Peyer's patch (tissue), 4 donors: Measurements from ENCODE around the gene FLG. TPM values are rescaled to one million over a fixed set of nuclear protein-coding genes. Genes with fewer than 3 reads are reported as not detected.

Experiments used
- DNase-seq, 3 donors: peaks; one replicate each; pipeline ENCODE4 v3.0.0-alpha.2; 2017 to 2019
- H3K27ac ChIP-seq, 4 donors: fragments of 200-600 bp; sonication (generic); one replicate each; pipeline ENCODE4 v1.5.1; 2016 to 2019
- H3K27me3 ChIP-seq, 2 donors: fragments of 200-600 bp; sonication (generic); one replicate each; pipeline ENCODE4 v1.5.1; 2019
- H3K36me3 ChIP-seq, 3 donors: fragments of 200-600 bp; sonication (generic); one replicate each; pipeline ENCODE4 v1.5.1; 2016 to 2019
- H3K4me1 ChIP-seq, 4 donors: fragments of 200-600 bp; sonication (generic); one replicate each; pipeline ENCODE4 v1.5.1; 2016 to 2019
- H3K4me3 ChIP-seq, 4 donors: fragments of 200-600 bp; sonication (generic); 1 replicate in 3 of 4; 2 replicates in 1 of 4; pipeline ENCODE4 v1.5.1; 2016 to 2019; ENCODE audit warnings: mild to moderate bottlenecking in 1 of 4
- H3K9me3 ChIP-seq, 4 donors: fragments of 200-600 bp; sonication (generic); one replicate each; pipeline ENCODE4 v1.5.1; 2016 to 2019; ENCODE audit warnings: mild to moderate bottlenecking in 1 of 4
- POLR2A ChIP-seq, 2 donors: fragments of 450-650 bp; IDR thresholded peaks; one replicate each; pipeline ENCODE4 v1.5.1; 2017; ENCODE audit warnings: antibody characterized with exemption in 2 of 2, mild to moderate bottlenecking in 2 of 2, moderate library complexity in 2 of 2
- total RNA-seq, 4 donors: library from RNA; depleted of rRNA; stranded (reverse); fragments of >200 nt; gene quantifications; one replicate each; pipeline ENCODE4 v1.1.0, GENCODE V29; 2016
- TF ChIP-seq, protein P1 (sequence below), 6 experiments: fragments of 450-650 bp in 4 of 6; fragments of 200-600 bp in 2 of 6; sonication (generic) in 1 of 6; IDR thresholded peaks; one replicate each; pipeline ENCODE4 v1.5.1; 2017 to 2019; ENCODE audit warnings: antibody characterized with exemption in 6 of 6, mild to moderate bottlenecking in 3 of 6, moderate library complexity in 1 of 6

The FLG gene
- total RNA-seq, result under 1 TPM; under 0.01 to 0.83 (median 0.23) TPM

DNA sequence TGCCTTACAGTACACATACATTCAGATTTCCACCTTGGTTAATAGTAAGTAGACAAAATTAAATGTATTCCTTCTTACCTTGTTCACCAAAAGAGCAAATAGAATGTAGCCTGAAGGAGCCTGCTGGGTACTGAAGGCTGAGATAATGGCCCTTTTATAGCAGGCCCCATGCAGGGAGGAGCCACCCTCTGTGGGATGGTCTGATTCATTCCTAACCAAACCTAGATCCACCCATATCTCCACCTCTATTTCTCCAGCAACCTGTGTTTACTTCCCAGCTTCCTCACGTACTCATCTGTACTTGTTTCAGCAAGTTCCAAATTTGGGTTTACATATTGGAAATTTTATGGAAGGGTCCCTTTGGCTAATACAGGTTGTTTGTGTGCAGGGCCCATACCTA, at the start of gene FLG:
Gene FLG (minus strand): TSS at position 129 of the 400 bp plus-strand sequence. CDS start 9,783 bp downstream, outside the sequence.
- TF ChIP-seq, protein P1, sequence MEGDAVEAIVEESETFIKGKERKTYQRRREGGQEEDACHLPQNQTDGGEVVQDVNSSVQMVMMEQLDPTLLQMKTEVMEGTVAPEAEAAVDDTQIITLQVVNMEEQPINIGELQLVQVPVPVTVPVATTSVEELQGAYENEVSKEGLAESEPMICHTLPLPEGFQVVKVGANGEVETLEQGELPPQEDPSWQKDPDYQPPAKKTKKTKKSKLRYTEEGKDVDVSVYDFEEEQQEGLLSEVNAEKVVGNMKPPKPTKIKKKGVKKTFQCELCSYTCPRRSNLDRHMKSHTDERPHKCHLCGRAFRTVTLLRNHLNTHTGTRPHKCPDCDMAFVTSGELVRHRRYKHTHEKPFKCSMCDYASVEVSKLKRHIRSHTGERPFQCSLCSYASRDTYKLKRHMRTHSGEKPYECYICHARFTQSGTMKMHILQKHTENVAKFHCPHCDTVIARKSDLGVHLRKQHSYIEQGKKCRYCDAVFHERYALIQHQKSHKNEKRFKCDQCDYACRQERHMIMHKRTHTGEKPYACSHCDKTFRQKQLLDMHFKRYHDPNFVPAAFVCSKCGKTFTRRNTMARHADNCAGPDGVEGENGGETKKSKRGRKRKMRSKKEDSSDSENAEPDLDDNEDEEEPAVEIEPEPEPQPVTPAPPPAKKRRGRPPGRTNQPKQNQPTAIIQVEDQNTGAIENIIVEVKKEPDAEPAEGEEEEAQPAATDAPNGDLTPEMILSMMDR (IDR thresholded peaks at IDR 0.05), result no peak
- no peak for TF ChIP-seq POLR2A (IDR thresholded peaks at IDR 0.05)
- Histone ChIP-seq H3K27me3 (peaks cover 0 to 3% of the 10 kb centered on the region in 2 donors), H3K4me1 (no peaks in the 10 kb centered on the region), H3K36me3 (no peaks in the 10 kb centered on the region), H3K4me3 (no peak within 1 kb of the TSS), H3K9me3 (no peaks in the 10 kb centered on the region), H3K27ac (no peak within 1 kb of the TSS)
- DNase-seq, result no peak

DNA sequence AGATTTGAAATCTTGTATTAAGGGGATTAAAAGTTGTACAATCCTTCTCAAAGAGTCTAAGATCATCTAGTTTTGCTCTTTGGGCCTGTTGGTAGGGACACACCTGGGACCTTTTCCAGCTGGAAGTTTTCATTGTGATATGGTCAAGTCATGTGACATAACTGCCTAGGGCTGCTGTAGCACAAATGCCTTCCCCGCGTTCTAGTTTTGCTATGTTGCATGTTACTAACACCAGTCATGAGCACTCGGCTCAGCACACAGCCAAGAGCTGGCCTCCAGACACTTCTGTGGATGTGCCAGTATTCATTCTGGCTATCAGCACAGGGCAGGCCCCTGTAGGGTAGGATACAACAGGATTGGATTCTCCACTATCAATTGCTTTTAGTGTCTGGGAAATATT, 49.4 kb upstream of the FLG start:
- H3K27me3 ChIP-seq, result no peaks in the 10 kb centered on the region
- H3K4me3 ChIP-seq, result no peak overlapping the region
- no peaks in the 10 kb centered on the region for H3K36me3 ChIP-seq
- H3K9me3 ChIP-seq, result no peaks in the 10 kb centered on the region
- no peak for TF ChIP-seq POLR2A (IDR thresholded peaks at IDR 0.05)
- TF ChIP-seq, protein P1 (IDR thresholded peaks at IDR 0.05), result no peak
- no peaks in the 10 kb centered on the region for H3K4me1 ChIP-seq
- DNase-seq, result no peak
- no peak overlapping the region for H3K27ac ChIP-seq

DNA sequence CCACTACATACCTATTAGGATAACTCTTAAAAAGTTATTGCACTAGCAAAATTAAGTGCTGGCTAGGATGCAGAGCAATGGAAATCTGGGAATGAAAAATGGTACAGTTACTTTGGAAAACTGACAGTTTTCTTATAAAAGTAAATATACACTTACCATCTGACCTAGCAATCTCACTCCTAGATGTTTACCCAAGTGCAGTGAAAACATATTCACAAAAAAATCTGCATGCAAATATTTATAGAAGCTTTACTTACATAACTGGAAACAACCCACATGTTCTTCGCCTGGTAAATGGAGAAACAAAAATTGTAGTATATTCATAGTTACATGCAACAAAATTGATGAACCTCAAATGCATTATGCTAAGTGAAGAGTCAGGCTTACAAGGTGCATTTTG, 47.6 kb upstream of the FLG start:
- TF ChIP-seq, protein P1 (IDR thresholded peaks at IDR 0.05), result no peak
- no peak for TF ChIP-seq POLR2A (IDR thresholded peaks at IDR 0.05)
- Histone ChIP-seq H3K27me3 (no peaks in the 10 kb centered on the region), H3K9me3 (no peaks in the 10 kb centered on the region), H3K27ac (no peak overlapping the region), H3K36me3 (no peaks in the 10 kb centered on the region), H3K4me1 (no peaks in the 10 kb centered on the region), H3K4me3 (no peak overlapping the region)
- no peak for DNase-seq

DNA sequence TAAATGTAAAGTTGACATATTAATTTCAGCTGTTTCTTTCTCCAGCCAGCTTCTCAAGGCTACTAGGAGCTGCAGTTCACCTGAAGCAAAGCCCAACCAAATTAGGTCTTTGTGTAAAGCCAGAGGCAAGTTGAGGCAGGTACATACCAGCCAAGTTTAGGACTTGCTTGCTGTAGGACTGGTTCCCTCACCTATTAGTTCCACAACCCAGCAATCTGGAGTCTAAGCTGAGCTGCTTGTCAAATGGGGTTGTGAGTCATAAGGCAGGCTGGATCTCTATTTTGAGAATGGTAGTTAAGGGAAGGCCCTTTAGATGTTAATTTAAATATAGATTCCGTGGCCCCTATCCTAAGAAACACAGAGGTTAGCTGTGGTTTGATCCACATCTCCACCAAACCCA, 42.4 kb upstream of the FLG start:
- no peaks in the 10 kb centered on the region for H3K27me3 ChIP-seq
- H3K36me3 ChIP-seq, result no peaks in the 10 kb centered on the region
- no peak overlapping the region for H3K27ac ChIP-seq
- no peak overlapping the region for H3K4me3 ChIP-seq
- H3K4me1 ChIP-seq, result no peaks in the 10 kb centered on the region
- no peak for DNase-seq
- no peaks in the 10 kb centered on the region for H3K9me3 ChIP-seq
- TF ChIP-seq, protein P1 (IDR thresholded peaks at IDR 0.05), result no peak
- TF ChIP-seq POLR2A (IDR thresholded peaks at IDR 0.05), result no peak

DNA sequence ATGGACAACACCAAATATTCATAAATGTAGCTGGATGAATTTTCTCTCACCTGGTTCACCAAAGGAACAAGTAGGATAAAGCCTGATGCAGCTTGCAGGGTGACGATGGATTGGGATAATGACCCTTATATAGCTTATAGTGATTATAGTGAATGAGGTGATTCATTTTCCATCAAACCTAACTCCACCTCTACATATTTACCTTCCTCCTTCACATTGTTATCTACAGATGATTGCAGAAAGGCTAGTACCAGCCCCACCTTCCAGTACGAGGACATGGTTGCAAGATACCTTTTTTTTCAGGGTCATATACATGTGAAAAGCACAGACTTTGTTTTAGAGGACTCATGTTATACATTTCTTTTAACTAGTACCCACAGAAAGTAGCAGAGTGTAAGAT, 34.9 kb upstream of the FLG start, which contains the start of gene FLG2:
Gene FLG2 (minus strand): TSS at position 101 of the 400 bp plus-strand sequence. CDS start 1,122 bp downstream, outside the sequence.
- TF ChIP-seq POLR2A (IDR thresholded peaks at IDR 0.05), result no peak
- TF ChIP-seq, protein P1 (IDR thresholded peaks at IDR 0.05), result no peak
- H3K27me3 ChIP-seq, result no peaks in the 10 kb centered on the region
- H3K27ac ChIP-seq, result no peak within 1 kb of the TSS
- no peaks in the 10 kb centered on the region for H3K9me3 ChIP-seq
- H3K36me3 ChIP-seq, result no peaks in the 10 kb centered on the region
- DNase-seq, result no peak
- H3K4me1 ChIP-seq, result no peaks in the 10 kb centered on the region
- no peak within 1 kb of the TSS for H3K4me3 ChIP-seq

DNA sequence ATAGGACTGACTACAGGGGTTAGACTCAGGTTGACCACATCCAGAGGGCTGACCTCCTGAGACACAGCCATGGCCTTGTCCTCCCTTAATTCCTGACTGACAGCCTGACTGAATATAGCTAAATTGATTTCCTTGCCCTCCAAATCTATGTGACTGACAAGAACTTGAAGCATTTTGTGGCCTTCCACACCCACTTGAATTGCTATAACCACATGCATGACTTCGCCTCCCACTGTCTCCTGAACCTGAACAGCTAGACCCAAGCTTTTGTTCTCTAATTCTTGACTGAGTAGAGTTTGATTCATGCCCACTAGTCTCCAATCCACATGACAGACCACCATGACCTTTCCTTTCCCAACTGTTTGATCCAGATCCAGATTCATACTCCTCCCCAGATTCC, 31.7 kb upstream of the FLG start:
- no peak for TF ChIP-seq POLR2A (IDR thresholded peaks at IDR 0.05)
- TF ChIP-seq, protein P1 (IDR thresholded peaks at IDR 0.05), result no peak

More for the DNA sequence above, 31.7 kb upstream of the FLG start:
- no peaks in the 10 kb centered on the region for H3K27me3 ChIP-seq
- no peaks in the 10 kb centered on the region for H3K36me3 ChIP-seq
- DNase-seq, result no peak
- H3K4me1 ChIP-seq, result no peaks in the 10 kb centered on the region
- no peaks in the 10 kb centered on the region for H3K9me3 ChIP-seq
- no peak overlapping the region for H3K27ac ChIP-seq
- no peak overlapping the region for H3K4me3 ChIP-seq
